GM21423 (cell line): ENCODE results near the gene GAN.
A peak's percentile ranks its signal among the peaks of the same experiment; 100 is the strongest.

Experiments
- ATAC-seq: cut with Tn5 transposase; IDR thresholded peaks from one replicate; pipeline ENCODE4 v1.9.1; 2021; ENCODE audit warnings: mild to moderate bottlenecking, moderate library complexity; ENCODE audit not compliant: unreplicated experiment

The GAN gene

DNA sequence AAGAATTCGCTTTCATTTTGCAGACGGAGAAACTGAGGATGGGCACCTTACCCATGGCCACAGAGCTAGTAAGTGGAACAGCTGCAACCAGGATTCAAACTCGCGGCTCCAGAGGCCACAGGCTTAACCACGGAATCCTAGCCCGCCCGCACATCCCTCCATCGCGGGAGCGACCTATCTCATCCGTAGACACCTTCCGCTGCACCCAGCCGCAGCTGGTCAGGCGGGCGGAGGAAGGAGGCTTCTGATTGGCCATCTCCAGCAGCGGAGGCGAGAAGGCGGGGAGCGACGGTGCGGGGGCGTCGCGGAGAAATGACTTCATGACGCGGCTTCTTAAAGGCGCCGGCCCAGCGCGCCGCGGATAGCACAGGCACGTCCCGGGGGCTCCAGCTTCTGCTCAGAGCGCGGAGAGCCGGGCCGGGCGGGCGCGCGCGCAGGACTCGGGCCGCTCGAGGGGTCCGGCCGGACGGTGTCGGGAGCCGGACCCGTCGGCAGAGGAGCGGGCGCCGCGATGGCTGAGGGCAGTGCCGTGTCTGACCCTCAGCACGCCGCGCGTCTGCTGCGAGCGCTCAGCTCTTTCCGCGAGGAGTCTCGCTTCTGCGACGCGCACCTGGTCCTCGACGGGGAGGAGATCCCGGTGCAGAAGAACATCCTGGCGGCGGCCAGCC, at the start of gene GAN:
GAN (plus strand) TSS at position 360 of the 668 bp plus-strand sequence; CDS start at position 512, 152 bp downstream.
- peak; percentile 96 for ATAC-seq

DNA sequence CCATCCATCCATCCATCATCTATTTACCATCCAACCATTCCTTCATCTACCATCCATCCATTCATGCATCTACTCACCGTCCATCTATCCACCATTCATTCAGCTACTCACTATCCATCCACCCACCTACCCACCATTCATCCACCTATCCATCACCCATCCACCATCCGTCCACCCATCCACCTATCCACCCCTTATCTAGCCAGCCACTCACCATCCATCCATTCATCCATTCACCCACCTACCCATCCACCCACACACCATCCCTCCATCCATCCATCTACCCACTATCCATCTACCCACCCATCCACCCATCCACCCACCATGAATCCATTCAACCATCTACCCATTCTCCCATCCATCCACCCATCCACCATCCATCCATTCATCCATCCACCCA, 49.7 kb upstream of the GAN start:
- no peak for ATAC-seq

GRCh38 chr16:81265658-81266451, 48.9 kb upstream of the GAN start:
- ATAC-seq, result no peak

- ATAC-seq, result no peak
Measured at GRCh38 chr16:81266680-81267095, 48.1 kb upstream of the GAN start.

DNA sequence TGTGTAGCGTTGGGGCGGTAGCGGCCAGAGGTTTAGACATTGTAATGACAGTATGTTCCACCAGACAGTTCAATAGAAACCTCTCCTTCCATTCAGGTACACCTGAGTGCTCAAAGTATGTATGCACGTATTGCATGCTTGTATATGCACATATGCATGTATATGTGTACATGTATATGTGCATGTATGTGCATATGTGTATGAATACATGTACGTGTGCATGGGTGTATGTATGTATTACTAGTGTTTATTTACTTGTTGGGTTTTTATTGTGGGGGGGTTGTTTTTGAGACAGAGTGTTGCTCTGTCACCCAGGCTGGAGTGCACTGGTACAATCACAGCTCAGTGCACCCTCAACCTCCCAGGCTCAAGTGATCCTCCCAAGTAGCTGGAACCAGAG, 46.3 kb upstream of the GAN start:
- no peak for ATAC-seq

DNA sequence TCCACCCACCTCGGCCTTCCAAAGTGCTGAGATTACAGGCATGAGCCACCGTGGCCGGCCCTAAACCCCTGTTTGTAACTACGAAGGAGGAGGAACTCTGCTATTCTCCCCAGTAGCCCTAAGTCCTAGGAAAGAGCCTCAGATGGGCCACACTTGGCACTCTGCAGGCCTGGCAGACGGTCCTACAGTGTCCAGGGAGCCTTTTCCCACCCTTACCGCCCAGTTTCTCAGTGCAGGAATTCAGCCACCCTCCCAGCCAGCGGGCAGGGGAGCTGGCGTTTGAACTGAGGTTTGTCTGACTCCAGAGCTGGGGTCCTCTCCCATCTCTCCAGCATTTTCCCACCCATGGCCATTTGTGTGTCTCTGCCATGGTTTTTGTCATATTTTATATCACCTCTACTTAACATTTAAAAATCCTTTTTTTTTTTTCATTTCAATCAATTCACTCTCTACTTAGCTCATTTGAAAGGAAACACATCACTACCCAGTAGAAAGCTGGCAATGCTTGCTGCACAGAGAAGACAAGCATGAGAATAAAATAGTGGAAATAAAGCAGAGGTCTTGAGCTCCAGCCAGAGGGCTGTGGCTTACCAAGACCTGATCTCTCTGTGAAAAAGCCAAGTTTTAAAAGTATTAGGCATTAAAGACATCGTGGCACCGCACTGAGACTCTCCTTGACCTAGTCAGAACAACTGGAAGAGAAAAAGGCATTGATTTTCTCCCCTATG, 41.4 kb upstream of the GAN start:
- ATAC-seq, result no peak

DNA sequence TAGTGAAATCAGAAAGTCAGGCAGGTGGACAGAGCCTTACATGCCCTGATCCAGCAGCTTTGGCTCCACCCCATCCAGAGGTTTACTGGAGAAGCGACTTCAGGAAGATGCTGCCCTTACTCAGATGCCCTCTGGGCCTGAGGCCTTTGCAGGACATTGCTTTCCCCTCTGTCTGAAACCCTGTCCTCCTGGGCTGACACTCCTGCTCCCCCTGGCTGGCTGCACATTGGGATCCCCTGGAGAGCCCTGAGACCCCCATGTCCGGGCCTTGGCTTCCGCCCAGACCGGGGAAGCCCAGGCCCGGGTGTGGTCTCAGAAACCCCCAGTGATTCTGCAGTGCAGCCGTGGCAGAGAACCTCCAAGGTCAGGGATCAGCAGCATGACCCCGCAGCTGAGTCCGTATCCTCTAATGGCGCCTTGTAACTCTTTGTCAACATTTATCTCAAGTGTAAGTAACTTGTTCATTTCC, 39.7 kb upstream of the GAN start:
- ATAC-seq, result no peak

- no peak for ATAC-seq
Measured at GRCh38 chr16:81275795-81276194, 39.0 kb upstream of the GAN start.

DNA sequence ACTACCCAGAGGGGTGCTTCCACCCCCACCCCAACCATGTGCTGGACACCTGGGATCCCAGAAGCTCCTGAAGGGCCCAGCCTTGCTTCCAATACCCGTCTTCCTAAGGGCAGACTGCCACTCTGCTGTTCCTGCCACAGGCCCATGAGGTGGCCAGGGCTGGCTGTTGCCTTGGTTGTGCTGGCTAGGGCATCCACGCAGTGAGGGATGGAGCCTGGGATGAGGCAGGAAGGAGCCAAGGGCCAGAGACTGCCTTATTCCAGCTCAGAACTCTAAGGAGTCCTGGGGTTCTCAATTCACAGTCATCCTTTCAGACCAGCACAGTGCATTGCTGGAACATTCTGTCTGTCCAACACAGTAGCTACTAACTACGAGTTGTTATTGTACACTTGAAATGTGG, 38.4 kb upstream of the GAN start:
- ATAC-seq, result no peak

DNA sequence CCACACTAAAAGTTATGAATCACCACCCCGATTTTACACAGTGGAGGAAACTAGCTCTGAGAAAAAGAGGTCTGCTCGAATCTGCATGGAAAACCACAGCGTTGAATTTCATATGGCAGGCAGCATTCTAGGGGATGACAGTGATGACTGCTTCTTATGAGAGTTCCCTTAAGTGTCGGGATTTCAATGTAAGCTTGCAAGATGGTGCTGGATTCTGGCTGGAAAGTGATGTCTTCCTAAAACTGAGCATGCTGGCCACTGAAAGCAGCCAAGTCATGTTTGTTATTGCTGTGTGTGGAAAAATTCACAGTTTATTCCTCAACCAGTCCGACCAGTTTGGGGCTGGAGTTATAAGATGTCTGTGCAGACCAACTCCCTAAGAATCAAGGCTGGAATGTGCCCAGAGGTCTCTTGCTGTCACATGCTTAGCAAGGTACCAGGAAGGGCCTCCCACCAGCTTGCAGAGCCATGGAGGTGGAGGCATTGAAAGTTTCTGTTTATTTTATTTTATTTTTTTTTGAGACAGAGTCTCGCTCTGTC, 37.2 kb upstream of the GAN start:
- ATAC-seq, result no peak

DNA sequence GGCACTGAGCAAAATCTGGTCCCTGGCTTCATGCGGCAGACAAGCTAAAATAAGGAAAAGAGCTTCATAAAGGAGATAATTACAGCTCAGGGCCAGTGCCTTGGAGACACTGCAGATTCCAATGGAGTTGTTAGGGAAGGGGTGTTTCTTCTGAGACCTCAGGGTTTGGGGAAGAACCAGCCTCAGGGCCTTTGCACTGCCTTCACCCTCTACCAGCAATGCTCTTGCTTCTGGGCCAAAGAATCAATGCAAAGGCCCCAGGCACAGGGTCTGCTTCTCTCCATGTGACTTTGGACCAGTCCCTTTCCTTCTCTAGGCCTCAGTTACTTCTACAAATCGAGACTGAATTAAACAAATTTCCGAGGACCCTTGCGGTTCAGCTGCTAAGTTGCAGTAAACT, 36.2 kb upstream of the GAN start:
- ATAC-seq, result no peak

DNA sequence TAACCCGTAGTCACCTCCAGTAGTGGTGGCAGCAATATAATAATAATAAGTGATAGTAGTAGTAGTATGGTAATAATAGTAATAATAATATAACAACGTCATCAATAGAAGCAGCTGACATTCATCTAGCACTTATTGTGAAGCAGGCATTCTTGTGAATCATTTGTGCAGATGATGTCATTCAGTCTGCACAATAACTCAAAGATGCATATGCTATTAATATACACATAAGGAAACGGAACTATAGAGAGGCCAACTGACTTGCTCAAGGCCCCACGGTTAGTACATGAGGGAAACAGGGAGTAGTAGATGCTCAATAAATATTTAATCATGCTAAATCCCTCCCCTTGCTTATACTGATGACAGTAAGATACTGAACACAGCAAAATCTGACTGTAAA, 35.4 kb upstream of the GAN start:
- ATAC-seq, result no peak

DNA sequence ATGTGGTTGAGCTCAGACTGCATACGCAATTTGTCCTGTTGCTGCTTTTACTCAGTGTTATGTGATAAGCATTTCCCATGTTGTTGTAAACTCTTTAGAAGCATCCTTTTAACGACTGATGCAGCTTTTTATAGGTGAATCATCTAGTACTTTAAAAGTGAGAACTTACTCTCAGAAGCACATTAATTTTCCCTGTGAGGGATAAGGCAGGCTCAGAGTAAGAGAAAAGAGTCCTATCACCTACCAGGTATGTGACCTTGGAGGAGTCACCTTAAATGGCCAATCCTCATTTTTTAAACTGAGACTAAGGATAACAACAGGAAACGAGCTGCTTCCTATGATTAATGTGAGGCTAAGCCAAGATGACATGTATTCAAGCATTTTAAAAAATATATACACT, 34.4 kb upstream of the GAN start:
- ATAC-seq, result no peak

- ATAC-seq, result no peak
Measured at GRCh38 chr16:81283044-81283443, 31.7 kb upstream of the GAN start.

- no peak for ATAC-seq
Measured at GRCh38 chr16:81284995-81285600, 29.7 kb upstream of the GAN start.

GRCh38 chr16:81286190-81286589, 28.6 kb upstream of the GAN start:
- no peak for ATAC-seq

GRCh38 chr16:81291117-81291516, 23.6 kb upstream of the GAN start:
- no peak for ATAC-seq

GRCh38 chr16:81292936-81293335, 21.8 kb upstream of the GAN start:
- no peak for ATAC-seq

DNA sequence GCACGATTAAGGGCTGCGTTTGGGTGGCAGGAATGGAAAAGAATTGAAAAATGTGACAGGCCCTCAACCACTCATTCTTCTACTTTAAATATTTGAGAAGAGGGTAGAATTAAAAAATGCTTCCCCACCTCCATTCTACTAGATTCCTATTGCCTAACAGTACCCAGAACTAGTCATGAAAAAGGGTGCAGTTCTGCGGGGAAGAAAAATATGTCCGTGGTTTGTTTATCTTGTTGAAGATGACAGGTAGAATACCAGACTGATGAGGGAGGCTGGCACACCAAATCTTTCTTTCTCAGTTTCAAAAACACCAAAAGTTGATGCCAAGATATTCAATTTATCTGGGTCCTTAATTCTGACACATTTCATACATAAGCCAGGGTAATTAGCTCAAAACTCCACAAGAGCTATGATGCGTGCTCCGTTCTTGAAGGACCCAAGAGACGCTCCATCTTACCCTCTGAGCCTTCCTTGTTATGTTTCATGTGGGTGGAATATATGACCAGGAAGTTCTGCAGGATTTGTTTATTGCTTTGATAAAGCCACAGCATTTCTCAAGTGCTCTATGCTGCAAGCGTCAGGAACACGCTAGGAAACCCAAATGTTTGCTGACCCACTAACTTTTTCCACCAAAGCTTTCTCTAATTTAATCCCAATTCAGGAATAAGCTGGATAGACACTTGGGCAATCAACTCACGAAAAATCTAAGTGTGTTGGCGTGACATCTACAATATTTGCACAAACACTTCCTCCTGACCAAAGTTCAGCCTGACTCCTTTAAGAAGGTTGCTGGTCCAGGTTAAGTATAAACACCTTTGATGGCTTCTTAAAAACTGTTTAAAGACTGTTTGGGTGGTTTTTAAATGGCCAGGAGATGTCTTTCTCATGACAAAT, 20.6 kb upstream of the GAN start:
- no peak for ATAC-seq

GRCh38 chr16:81296631-81297030, 18.1 kb upstream of the GAN start:
- ATAC-seq, result no peak
